H9 (cell line): ENCODE data around the gene ATPAF2. TPM values are rescaled to one million over a fixed set of nuclear protein-coding genes. Genes with fewer than 3 reads are reported as not detected.
A peak's percentile ranks its signal among the peaks of the same experiment; 100 is the strongest.

ENCODE experiments used
- DNase-seq: peaks from one replicate; pipeline ENCODE4 v3.0.0-alpha.2; 2017
- H2AFZ ChIP-seq: one replicate; pipeline ENCODE4 v1.6.1; 2013; ENCODE audit warnings: mild to moderate bottlenecking, low read length, control low read depth, moderate library complexity
- H2AK5ac ChIP-seq: 2 replicates; pipeline ENCODE4 v1.6.1; 2013; ENCODE audit warnings: low read length, control low read depth, mixed read lengths; ENCODE audit not compliant: insufficient read length
- H2BK120ac ChIP-seq: one replicate; pipeline ENCODE4 v1.6.1; 2013; ENCODE audit warnings: low read depth, mild to moderate bottlenecking, low read length, control low read depth, inconsistent platforms; ENCODE audit not compliant: poor library complexity, severe bottlenecking
- H2BK12ac ChIP-seq: 2 replicates; pipeline ENCODE4 v1.6.1; 2013; ENCODE audit warnings: low read length, control low read depth, mixed read lengths, low read depth; ENCODE audit not compliant: insufficient read length
- H2BK15ac ChIP-seq: 2 replicates; pipeline ENCODE4 v1.6.1; 2013; ENCODE audit warnings: low read depth, low read length, control low read depth
- H2BK20ac ChIP-seq: one replicate; pipeline ENCODE4 v1.6.1; 2013; ENCODE audit warnings: low read depth, mild to moderate bottlenecking, low read length, control low read depth, inconsistent platforms; ENCODE audit not compliant: poor library complexity, severe bottlenecking
- H2BK5ac ChIP-seq: 2 replicates; pipeline ENCODE4 v1.6.1; 2013; ENCODE audit warnings: low read length, control low read depth, mixed read lengths; ENCODE audit not compliant: insufficient read length
- H3K14ac ChIP-seq: 2 replicates; pipeline ENCODE4 v1.6.1; 2013; ENCODE audit warnings: low read length, control low read depth; ENCODE audit not compliant: insufficient read depth
- H3K18ac ChIP-seq: 2 replicates; pipeline ENCODE4 v1.6.1; 2013; ENCODE audit warnings: low read depth, mild to moderate bottlenecking, mixed read lengths, low read length, control low read depth; ENCODE audit not compliant: insufficient read length
- H3K23ac ChIP-seq: 2 replicates; pipeline ENCODE4 v1.6.1; 2013; ENCODE audit warnings: low read length, control low read depth, mixed read lengths, low read depth; ENCODE audit not compliant: insufficient read length
- H3K23me2 ChIP-seq: 2 replicates; pipeline ENCODE4 v1.6.1; 2013; ENCODE audit warnings: low read depth, mild to moderate bottlenecking, mixed read lengths, low read length, control low read depth; ENCODE audit not compliant: insufficient read length, poor library complexity, severe bottlenecking
- H3K27ac ChIP-seq: 2 replicates; pipeline ENCODE4 v1.5.1; 2013; ENCODE audit warnings: low read length, control low read depth, mixed read lengths, low read depth; ENCODE audit not compliant: insufficient read length
- H3K27me3 ChIP-seq: 2 replicates; pipeline ENCODE4 v1.6.1; 2013; ENCODE audit warnings: low read length, control low read depth, inconsistent platforms; ENCODE audit not compliant: insufficient read depth
- H3K4ac ChIP-seq: 2 replicates; pipeline ENCODE4 v1.6.1; 2013; ENCODE audit warnings: low read depth, mild to moderate bottlenecking, control low read depth, inconsistent platforms, low read length, moderate library complexity
- H3K4me1 ChIP-seq: 2 replicates; pipeline ENCODE4 v1.6.1; 2013; ENCODE audit warnings: low read length, control low read depth, inconsistent platforms; ENCODE audit not compliant: insufficient read depth
- H3K4me2 ChIP-seq: 2 replicates; pipeline ENCODE4 v1.6.1; 2013; ENCODE audit warnings: low read length, control low read depth, mixed read lengths; ENCODE audit not compliant: insufficient read length, insufficient read depth
- H3K56ac ChIP-seq: 2 replicates; pipeline ENCODE4 v1.6.1; 2013; ENCODE audit warnings: low read depth, mild to moderate bottlenecking, mixed read lengths, low read length, control low read depth; ENCODE audit not compliant: insufficient read length
- H3K79me1 ChIP-seq: 2 replicates; pipeline ENCODE4 v1.6.1; 2013; ENCODE audit warnings: low read depth, mild to moderate bottlenecking, moderate library complexity, low read length, control low read depth, inconsistent platforms; ENCODE audit not compliant: insufficient read depth, poor library complexity, severe bottlenecking
- H3K79me2 ChIP-seq: 2 replicates; pipeline ENCODE4 v1.6.1; 2013; ENCODE audit warnings: low read length, control low read depth, inconsistent platforms; ENCODE audit not compliant: insufficient read depth
- H3K9ac ChIP-seq: 2 replicates; pipeline ENCODE4 v1.6.1; 2013; ENCODE audit warnings: low read length, control low read depth, mixed read lengths; ENCODE audit not compliant: insufficient read length; ENCODE audit errors: extremely low read depth
- H3K9me3 ChIP-seq: one replicate; pipeline ENCODE4 v1.6.1; 2013; ENCODE audit warnings: low read depth, low read length, inconsistent platforms; ENCODE audit not compliant: control insufficient read depth
- H3T11ph ChIP-seq: one replicate; pipeline ENCODE4 v1.6.1; 2013; ENCODE audit warnings: mild to moderate bottlenecking, low read length, control low read depth, inconsistent platforms
- H4K20me1 ChIP-seq: one replicate; pipeline ENCODE4 v1.6.1; 2013; ENCODE audit not compliant: control insufficient read depth, insufficient read length, insufficient read depth
- H4K5ac ChIP-seq: 2 replicates; pipeline ENCODE4 v1.6.1; 2013; ENCODE audit warnings: low read depth, mild to moderate bottlenecking, mixed read lengths, low read length, control low read depth; ENCODE audit not compliant: insufficient read length
- H4K8ac ChIP-seq: replicated peaks from 2 replicates; pipeline ENCODE4 v1.6.1; 2013; ENCODE audit warnings: low read length, control low read depth, mixed read lengths, low read depth; ENCODE audit not compliant: insufficient read length
- H4K91ac ChIP-seq: 2 replicates; pipeline ENCODE4 v1.6.1; 2013; ENCODE audit warnings: low read depth, mild to moderate bottlenecking, moderate library complexity, mixed read lengths, low read length, control low read depth; ENCODE audit not compliant: insufficient read length
- H3K27ac Mint-ChIP-seq, 3 experiments: 2 replicates in 2 of 3; 3 replicates in 1 of 3; pipeline ENCODE4 v1.8.0; 2020 to 2021; ENCODE audit warnings: mixed read lengths in 3 of 3, mild to moderate bottlenecking in 1 of 3, moderate library complexity in 1 of 3
- H3K27me3 Mint-ChIP-seq: 2 replicates; pipeline ENCODE4 v1.8.0; 2021; ENCODE audit warnings: low read depth, mild to moderate bottlenecking, moderate library complexity, mixed read lengths
- H3K36me3 Mint-ChIP-seq, 3 experiments: 2 replicates in 2 of 3; 3 replicates in 1 of 3; pipeline ENCODE4 v1.8.0; 2020 to 2021; ENCODE audit warnings: low read depth in 3 of 3, mixed read lengths in 3 of 3; ENCODE audit not compliant: insufficient read depth in 1 of 3
- H3K4me1 Mint-ChIP-seq, 2 experiments: 2 replicates each; pipeline ENCODE4 v1.8.0; 2020; ENCODE audit warnings: mixed read lengths in 2 of 2
- H3K4me3 Mint-ChIP-seq, 2 experiments: 2 replicates in 1 of 2; 3 replicates in 1 of 2; pipeline ENCODE4 v1.8.0; 2020 to 2021; ENCODE audit warnings: mild to moderate bottlenecking in 2 of 2, mixed read lengths in 2 of 2, moderate library complexity in 1 of 2
- H3K9me3 Mint-ChIP-seq, 2 experiments: 2 replicates in 1 of 2; 3 replicates in 1 of 2; pipeline ENCODE4 v1.8.0; 2020; ENCODE audit warnings: mild to moderate bottlenecking in 2 of 2, mixed read lengths in 2 of 2, moderate library complexity in 1 of 2
- CTCF ChIP-seq: fragments of 200-600 bp; sonication (generic); conservative IDR thresholded peaks from 3 replicates; pipeline ENCODE4 v1.8.0; 2021; ENCODE audit warnings: antibody characterized with exemption, mild to moderate bottlenecking
- WGBS: extraction: QIAGEN DNeasy Blood & Tissue Kit; methylation state at CpG from one replicate; pipeline ENCODE4 v1.1.7; 2013; ENCODE audit warnings: missing lambda C conversion rate, low lambda C conversion rate, mixed read lengths; ENCODE audit not compliant: insufficient read length; ENCODE audit errors: extremely low coverage; 5-methylcytosine and 5-hydroxymethylcytosine counted together
- total RNA-seq: library from RNA; stranded (reverse); gene quantifications from 2 replicates; pipeline ENCODE4 v1.2.1, GENCODE V29; 2021

ATPAF2 gene
- total RNA-seq, 1 experiment from 2014 or later, result 21.4 TPM

DNA sequence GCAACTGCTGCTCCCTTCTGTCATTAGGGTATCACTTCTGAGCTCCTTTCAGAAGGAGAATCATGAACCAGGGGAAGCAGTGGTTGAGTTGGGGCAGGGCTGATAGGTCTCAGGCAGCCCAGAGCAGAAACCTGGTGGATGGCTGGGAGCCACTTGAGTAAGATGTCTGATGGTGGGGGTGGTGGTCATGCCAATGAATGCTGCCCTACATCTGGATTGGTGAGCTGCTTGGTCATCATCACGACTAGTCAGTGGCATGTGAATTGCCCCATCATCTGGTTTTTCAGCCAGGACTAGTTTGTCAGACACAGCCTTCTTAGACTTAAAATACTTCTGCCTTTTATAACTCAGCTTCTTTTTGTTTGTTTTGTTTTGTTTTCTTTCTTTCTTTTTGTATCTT lies 2.8 kb upstream of the ATPAF2 start:
- no peaks in the 10 kb centered on the region; the same call in 1 of the 2 replicates for H3K4me1 ChIP-seq
- H3T11ph ChIP-seq, result no peak overlapping the region
- H3K18ac ChIP-seq, result no peak overlapping the region
- no peak overlapping the region for H2BK12ac ChIP-seq
- H4K8ac ChIP-seq, result no peak overlapping the region
- H4K5ac ChIP-seq, result no peak overlapping the region
- no peaks in the 10 kb centered on the region for H3K79me2 ChIP-seq
- no peaks in the 10 kb centered on the region for H4K20me1 ChIP-seq
- no peak overlapping the region for H3K4ac ChIP-seq
- H3K9me3 ChIP-seq, result no peaks in the 10 kb centered on the region
- no peak overlapping the region for H3K56ac ChIP-seq
- H3K4me2 ChIP-seq, result no peak overlapping the region
- no CpG with 5 or more reads among the region's 1 CpG for WGBS
- peaks cover 29 to 35% of the 10 kb centered on the region in 2 experiments for H3K4me1 Mint-ChIP-seq
- H3K9ac ChIP-seq, result no peak overlapping the region
- no peak overlapping the region for H2BK15ac ChIP-seq
- peak overlapping the region in 1 of 2 experiments; percentile 65; a peak in 2 of 5 replicates for H3K4me3 Mint-ChIP-seq
- H3K14ac ChIP-seq, result no peak overlapping the region
- no peak for DNase-seq
- no peaks in the 10 kb centered on the region for H3K27me3 ChIP-seq
- no peak overlapping the region for H2BK120ac ChIP-seq
- no peak overlapping the region for H2AK5ac ChIP-seq
- peaks cover 3 to 14% (median 7%) of the 10 kb centered on the region in 3 experiments; a peak in 6 of 7 replicates for H3K36me3 Mint-ChIP-seq
- no peak overlapping the region for H4K91ac ChIP-seq
- H2BK5ac ChIP-seq, result no peak overlapping the region
- no peak overlapping the region for H2BK20ac ChIP-seq
- no peaks in the 10 kb centered on the region; a peak in 2 of 5 replicates for H3K9me3 Mint-ChIP-seq
- H3K27me3 Mint-ChIP-seq, result peaks cover 4% of the 10 kb centered on the region
- no peak overlapping the region for H2AFZ ChIP-seq
- no peak overlapping the region for H3K23ac ChIP-seq
- no peaks in the 10 kb centered on the region for H3K79me1 ChIP-seq
- no peak for TF ChIP-seq CTCF
- no peak overlapping the region for H3K27ac ChIP-seq
- peaks cover 12% of the 10 kb centered on the region for H3K23me2 ChIP-seq
- no peak overlapping the region for H3K27ac Mint-ChIP-seq
